Measurements from ENCODE around the gene BROX.
A peak's percentile ranks its signal among the peaks of the same experiment; 100 is the strongest.
"Not testable (repeated sequence)": the region's sequence is repeated elsewhere in the genome, so short reads cannot be mapped to it uniquely, and the experiment has no call there.

Gene BROX

GRCh38 chr1:222712253-222713090 is at the start of gene BROX, which contains the start of gene AIDA:
TSS of gene BROX (plus strand) at chr1:222712564. CDS start at chr1:222715700, 3,136 bp downstream.
TSS of gene AIDA (minus strand) at chr1:222712491. CDS start at chr1:222712317, 174 bp downstream.
- DNase-seq (ENCODE audit: low spot score) = peak; percentile 92

- DNase-seq (ENCODE audit: low spot score) = no peak
Measured at GRCh38 chr1:222663431-222663934, 48.9 kb upstream of the BROX start.

- no peak for DNase-seq (ENCODE audit: low spot score)
Measured at GRCh38 chr1:222665964-222666363, 46.4 kb upstream of the BROX start.

- DNase-seq (ENCODE audit: low spot score) = not testable (repeated sequence)
Measured at GRCh38 chr1:222668184-222668583, 44.2 kb upstream of the BROX start.

- DNase-seq (ENCODE audit: low spot score) = not testable (repeated sequence)
Measured at GRCh38 chr1:222669107-222669506, 43.3 kb upstream of the BROX start.

- DNase-seq (ENCODE audit: low spot score) = no peak
Measured at GRCh38 chr1:222670110-222670509, 42.3 kb upstream of the BROX start.

- DNase-seq (ENCODE audit: low spot score) = no peak
Measured at GRCh38 chr1:222680080-222680479, 32.3 kb upstream of the BROX start.

GRCh38 chr1:222691016-222691415 is 21.3 kb upstream of the BROX start:
- DNase-seq (ENCODE audit: low spot score) = no peak

GRCh38 chr1:222694927-222695326 is 17.4 kb upstream of the BROX start:
- DNase-seq (ENCODE audit: low spot score) = no peak

GRCh38 chr1:222696741-222697140 is 15.6 kb upstream of the BROX start:
- DNase-seq (ENCODE audit: low spot score) = no peak

- DNase-seq (ENCODE audit: low spot score) = no peak
Measured at GRCh38 chr1:222697203-222697602, 15.2 kb upstream of the BROX start.

GRCh38 chr1:222697826-222698225 is 14.5 kb upstream of the BROX start:
- DNase-seq (ENCODE audit: low spot score) = no peak

- no peak for DNase-seq (ENCODE audit: low spot score)
Measured at GRCh38 chr1:222702210-222702609, 10.2 kb upstream of the BROX start.

- DNase-seq (ENCODE audit: low spot score) = no peak
Measured at GRCh38 chr1:222704260-222704659, 8.1 kb upstream of the BROX start.

- no peak for DNase-seq (ENCODE audit: low spot score)
Measured at GRCh38 chr1:222706815-222707214, 5.5 kb upstream of the BROX start.

GRCh38 chr1:222709700-222710153 is 2.6 kb upstream of the BROX start:
- DNase-seq (ENCODE audit: low spot score) = no peak

GRCh38 chr1:222711319-222712252 is 778 bp upstream of the BROX start:
- peak; percentile 66 for DNase-seq (ENCODE audit: low spot score)

- DNase-seq (ENCODE audit: low spot score) = peak; percentile 95
Measured at GRCh38 chr1:222713091-222713961, 962 bp downstream of the BROX start.

- no peak for DNase-seq (ENCODE audit: low spot score)
Measured at GRCh38 chr1:222716393-222716792, 4.0 kb downstream of the BROX start.

- no peak for DNase-seq (ENCODE audit: low spot score)
Measured at GRCh38 chr1:222728746-222729145, 16.4 kb downstream of the BROX start.

- DNase-seq (ENCODE audit: low spot score) = no peak
Measured at GRCh38 chr1:222730866-222731265, 18.5 kb downstream of the BROX start.

Data from CD4-positive, alpha-beta T cell treated with Interleukin-6 at 100 ng/mL for 8 hours (primary cell).